T-helper 22 cell (primary cell): Measurements from ENCODE around the gene SUPT3H.
A peak's percentile ranks its signal among the peaks of the same experiment; 100 is the strongest.

Source experiments
- DNase-seq: peaks from one replicate; pipeline ENCODE4 v3.0.0-alpha.2; 2020; ENCODE audit warnings: low read depth

Gene SUPT3H

GRCh38 chr6:45000833-45001232, 376.9 kb downstream of the SUPT3H start:
- DNase-seq: no peak

GRCh38 chr6:44999066-44999465, 378.7 kb downstream of the SUPT3H start:
- no peak for DNase-seq

- DNase-seq: no peak
Observed at GRCh38 chr6:44995486-44996132, 382.1 kb downstream of the SUPT3H start.

- no peak for DNase-seq
Observed at GRCh38 chr6:44989391-44989790, 388.3 kb downstream of the SUPT3H start.

- DNase-seq: no peak
Observed at GRCh38 chr6:44985006-44985405, 392.7 kb downstream of the SUPT3H start.

- no peak for DNase-seq
Observed at GRCh38 chr6:44983467-44984365, 394.0 kb downstream of the SUPT3H start.

- DNase-seq: no peak
Observed at GRCh38 chr6:44980841-44981240, 396.9 kb downstream of the SUPT3H start.

- peak; percentile 17 for DNase-seq
Observed at GRCh38 chr6:44976677-44977641, 400.8 kb downstream of the SUPT3H start.

GRCh38 chr6:44974511-44974910, 403.2 kb downstream of the SUPT3H start:
- no peak for DNase-seq

GRCh38 chr6:44972709-44973108, 405.0 kb downstream of the SUPT3H start:
- no peak for DNase-seq

GRCh38 chr6:44969446-44970185, 408.1 kb downstream of the SUPT3H start:
- no peak for DNase-seq

GRCh38 chr6:44967481-44967880, 410.3 kb downstream of the SUPT3H start:
- no peak for DNase-seq

- DNase-seq: no peak
Observed at GRCh38 chr6:44966449-44967092, 411.2 kb downstream of the SUPT3H start.

GRCh38 chr6:44965708-44966107, 412.0 kb downstream of the SUPT3H start:
- DNase-seq: no peak

GRCh38 chr6:44960898-44961297, 416.8 kb downstream of the SUPT3H start:
- DNase-seq: no peak

- no peak for DNase-seq
Observed at GRCh38 chr6:44959651-44960050, 418.1 kb downstream of the SUPT3H start.

- DNase-seq: no peak
Observed at GRCh38 chr6:44957156-44957555, 420.6 kb downstream of the SUPT3H start.

GRCh38 chr6:44956396-44956795, 421.3 kb downstream of the SUPT3H start:
- no peak for DNase-seq

GRCh38 chr6:44955145-44955544, 422.6 kb downstream of the SUPT3H start:
- no peak for DNase-seq

- no peak for DNase-seq
Observed at GRCh38 chr6:44954281-44954680, 423.5 kb downstream of the SUPT3H start.

GRCh38 chr6:44951253-44951747, 426.4 kb downstream of the SUPT3H start:
- DNase-seq: no peak
